Measurements from ENCODE around the gene CLDN10.
"Not testable (repeated sequence)": the region's sequence is repeated elsewhere in the genome, so short reads cannot be mapped to it uniquely, and the experiment has no call there.

The CLDN10 gene

GRCh38 chr13:95541911-95542474 lies 10.5 kb upstream of the CLDN10 start:
- no peak for DNase-seq (ENCODE audit: low read depth)

GRCh38 chr13:95544293-95544692 lies 8.2 kb upstream of the CLDN10 start:
- no peak for DNase-seq (ENCODE audit: low read depth)

- DNase-seq (ENCODE audit: low read depth), result no peak
Observed at GRCh38 chr13:95546919-95547318, 5.6 kb upstream of the CLDN10 start.

- no peak for DNase-seq (ENCODE audit: low read depth)
Observed at GRCh38 chr13:95547531-95548167, 4.9 kb upstream of the CLDN10 start.

GRCh38 chr13:95552208-95552538 lies 347 bp upstream of the CLDN10 start:
- no peak for DNase-seq (ENCODE audit: low read depth)

GRCh38 chr13:95553581-95554385 lies 1.3 kb downstream of the CLDN10 start:
- DNase-seq (ENCODE audit: low read depth), result no peak

- DNase-seq (ENCODE audit: low read depth), result no peak
Observed at GRCh38 chr13:95557013-95557412, 4.5 kb downstream of the CLDN10 start.

GRCh38 chr13:95559100-95559499 lies 6.6 kb downstream of the CLDN10 start:
- no peak for DNase-seq (ENCODE audit: low read depth)

- no peak for DNase-seq (ENCODE audit: low read depth)
Observed at GRCh38 chr13:95560387-95560786, 7.9 kb downstream of the CLDN10 start.

- no peak for DNase-seq (ENCODE audit: low read depth)
Observed at GRCh38 chr13:95564091-95564490, 11.6 kb downstream of the CLDN10 start.

- DNase-seq (ENCODE audit: low read depth), result no peak
Observed at GRCh38 chr13:95564733-95565291, 12.3 kb downstream of the CLDN10 start.

- DNase-seq (ENCODE audit: low read depth), result not testable (repeated sequence)
Observed at GRCh38 chr13:95565758-95566157, 13.2 kb downstream of the CLDN10 start.

- DNase-seq (ENCODE audit: low read depth), result no peak
Observed at GRCh38 chr13:95568131-95568530, 15.6 kb downstream of the CLDN10 start.

GRCh38 chr13:95570016-95570415 lies 17.5 kb downstream of the CLDN10 start:
- DNase-seq (ENCODE audit: low read depth), result no peak

- DNase-seq (ENCODE audit: low read depth), result no peak
Observed at GRCh38 chr13:95571941-95572340, 19.4 kb downstream of the CLDN10 start.

- DNase-seq (ENCODE audit: low read depth), result no peak
Observed at GRCh38 chr13:95573221-95573620, 20.7 kb downstream of the CLDN10 start.

GRCh38 chr13:95579303-95579702 lies 26.8 kb downstream of the CLDN10 start:
- no peak for DNase-seq (ENCODE audit: low read depth)

- DNase-seq (ENCODE audit: low read depth), result no peak
Observed at GRCh38 chr13:95585867-95586266, 33.3 kb downstream of the CLDN10 start.

GRCh38 chr13:95588134-95588533 lies 35.6 kb downstream of the CLDN10 start:
- no peak for DNase-seq (ENCODE audit: low read depth)

- no peak for DNase-seq (ENCODE audit: low read depth)
Observed at GRCh38 chr13:95588721-95589120, 36.2 kb downstream of the CLDN10 start.

GRCh38 chr13:95593462-95593861 lies 40.9 kb downstream of the CLDN10 start:
- no peak for DNase-seq (ENCODE audit: low read depth)

GRCh38 chr13:95596701-95597100 lies 44.2 kb downstream of the CLDN10 start:
- no peak for DNase-seq (ENCODE audit: low read depth)

- DNase-seq (ENCODE audit: low read depth), result no peak
Observed at GRCh38 chr13:95601216-95601615, 48.7 kb downstream of the CLDN10 start.

Measured in activated T-cell treated with anti-CD3 and anti-CD28 coated beads for 1 hour (primary cell).